Thoracic aorta (tissue), 2 donors: Measurements from ENCODE around the gene GHRHR. TPM values are rescaled to one million over a fixed set of nuclear protein-coding genes. Genes with fewer than 3 reads are reported as not detected.
A peak's percentile ranks its signal among the peaks of the same experiment; 100 is the strongest.

Source experiments
- ATAC-seq: fragments of 150-250 bp; one replicate; pipeline ENCODE4 v1.8.0; 2017; ENCODE audit warnings: low read depth; ENCODE audit not compliant: insufficient number of reproducible peaks, low FRiP score
- DNase-seq: peaks from one replicate; pipeline ENCODE4 v3.0.0-alpha.2; 2020; ENCODE audit warnings: low spot score
- H3K27ac ChIP-seq, 2 donors: fragments of 200-600 bp; sonication (generic); 1 replicate in 1 of 2; 2 replicates in 1 of 2; pipeline ENCODE4 v1.5.1; 2016; ENCODE audit warnings: mild to moderate bottlenecking in 2 of 2, moderate library complexity in 2 of 2
- H3K27me3 ChIP-seq: fragments of 200-600 bp; sonication (generic); replicated peaks from 2 replicates; pipeline ENCODE4 v1.6.0; 2016; ENCODE audit warnings: mild to moderate bottlenecking; ENCODE audit not compliant: insufficient read depth
- H3K36me3 ChIP-seq: fragments of 200-600 bp; sonication (generic); one replicate; pipeline ENCODE4 v1.5.1; 2016
- H3K4me1 ChIP-seq, 2 donors: fragments of 200-600 bp; sonication (generic); 1 replicate in 1 of 2; 2 replicates in 1 of 2; pipeline versions ENCODE4 v1.5.1 to v1.6.0; 2016; ENCODE audit warnings: low read depth in 2 of 2, mild to moderate bottlenecking in 1 of 2; ENCODE audit not compliant: control insufficient read depth in 1 of 2
- H3K4me3 ChIP-seq: fragments of 200-600 bp; sonication (generic); 2 replicates; pipeline ENCODE4 v1.5.1; 2016; ENCODE audit warnings: mild to moderate bottlenecking
- H3K9me3 ChIP-seq: fragments of 200-600 bp; sonication (generic); 2 replicates; pipeline ENCODE4 v1.5.1; 2016
- total RNA-seq, 2 donors: library from RNA; depleted of rRNA; stranded (reverse); fragments of >200 nt; gene quantifications; one replicate each; pipeline versions ENCODE4 v1.1.0 to v1.2.3, GENCODE V29; 2016
- TF ChIP-seq, protein P1 (sequence below): fragments of 200-600 bp; sonication (generic); IDR thresholded peaks from one replicate; pipeline ENCODE4 v1.5.1; 2019; ENCODE audit warnings: antibody characterized with exemption

The GHRHR gene
- total RNA-seq, 2 donors from 2014 or later = not detected

DNA sequence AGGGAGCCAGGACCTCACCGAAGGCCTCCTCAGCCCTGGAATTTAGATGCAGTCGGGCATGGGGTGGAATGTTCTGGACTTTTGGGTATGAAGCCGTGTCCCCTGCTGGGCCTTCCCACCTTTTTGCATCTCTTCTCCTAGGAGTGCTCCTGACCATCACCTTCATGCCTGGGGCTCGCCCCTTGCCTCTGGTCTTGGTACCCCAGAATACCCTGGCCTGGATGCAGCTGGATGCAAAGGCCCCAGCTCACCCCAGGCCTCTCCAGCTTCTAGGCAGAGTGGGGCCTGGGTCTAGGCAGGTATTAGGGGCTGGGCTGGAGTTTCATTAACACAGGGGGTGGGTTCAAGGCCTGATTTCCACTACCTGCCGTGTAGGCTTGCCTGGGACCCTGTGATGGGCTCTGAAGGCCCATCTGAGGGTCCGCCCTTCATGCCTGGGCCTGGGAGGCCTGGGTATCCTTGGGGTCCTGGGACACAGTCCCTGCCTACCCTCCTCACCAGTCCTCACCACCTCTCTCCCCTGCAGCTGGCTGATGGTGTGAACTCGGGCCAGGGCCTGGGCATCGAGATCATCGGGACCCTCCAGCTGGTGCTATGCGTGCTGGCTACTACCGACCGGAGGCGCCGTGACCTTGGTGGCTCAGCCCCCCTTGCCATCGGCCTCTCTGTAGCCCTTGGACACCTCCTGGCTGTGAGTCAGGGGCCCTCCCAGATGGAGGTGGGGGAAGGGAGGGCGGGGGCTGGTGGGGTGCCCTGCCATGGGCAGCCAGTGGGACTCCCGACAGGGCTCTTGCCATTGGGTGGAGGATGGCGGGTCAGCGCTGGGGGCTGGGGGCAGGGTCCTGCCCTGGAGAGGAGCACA, 42.0 kb upstream of the GHRHR start:
- no peaks in the 10 kb centered on the region for H3K9me3 ChIP-seq
- TF ChIP-seq, protein P1, sequence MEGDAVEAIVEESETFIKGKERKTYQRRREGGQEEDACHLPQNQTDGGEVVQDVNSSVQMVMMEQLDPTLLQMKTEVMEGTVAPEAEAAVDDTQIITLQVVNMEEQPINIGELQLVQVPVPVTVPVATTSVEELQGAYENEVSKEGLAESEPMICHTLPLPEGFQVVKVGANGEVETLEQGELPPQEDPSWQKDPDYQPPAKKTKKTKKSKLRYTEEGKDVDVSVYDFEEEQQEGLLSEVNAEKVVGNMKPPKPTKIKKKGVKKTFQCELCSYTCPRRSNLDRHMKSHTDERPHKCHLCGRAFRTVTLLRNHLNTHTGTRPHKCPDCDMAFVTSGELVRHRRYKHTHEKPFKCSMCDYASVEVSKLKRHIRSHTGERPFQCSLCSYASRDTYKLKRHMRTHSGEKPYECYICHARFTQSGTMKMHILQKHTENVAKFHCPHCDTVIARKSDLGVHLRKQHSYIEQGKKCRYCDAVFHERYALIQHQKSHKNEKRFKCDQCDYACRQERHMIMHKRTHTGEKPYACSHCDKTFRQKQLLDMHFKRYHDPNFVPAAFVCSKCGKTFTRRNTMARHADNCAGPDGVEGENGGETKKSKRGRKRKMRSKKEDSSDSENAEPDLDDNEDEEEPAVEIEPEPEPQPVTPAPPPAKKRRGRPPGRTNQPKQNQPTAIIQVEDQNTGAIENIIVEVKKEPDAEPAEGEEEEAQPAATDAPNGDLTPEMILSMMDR = no peak
- H3K4me3 ChIP-seq = peak overlapping the region; percentile 24
- ATAC-seq (no peak), DNase-seq (peak; percentile 1)
- H3K36me3 ChIP-seq = peaks cover 45% of the 10 kb centered on the region
- H3K27me3 ChIP-seq = no peaks in the 10 kb centered on the region
- H3K4me1 ChIP-seq = peaks cover 37 to 65% of the 10 kb centered on the region in 2 donors
- peak overlapping the region; percentile 89 to 98 for H3K27ac ChIP-seq

DNA sequence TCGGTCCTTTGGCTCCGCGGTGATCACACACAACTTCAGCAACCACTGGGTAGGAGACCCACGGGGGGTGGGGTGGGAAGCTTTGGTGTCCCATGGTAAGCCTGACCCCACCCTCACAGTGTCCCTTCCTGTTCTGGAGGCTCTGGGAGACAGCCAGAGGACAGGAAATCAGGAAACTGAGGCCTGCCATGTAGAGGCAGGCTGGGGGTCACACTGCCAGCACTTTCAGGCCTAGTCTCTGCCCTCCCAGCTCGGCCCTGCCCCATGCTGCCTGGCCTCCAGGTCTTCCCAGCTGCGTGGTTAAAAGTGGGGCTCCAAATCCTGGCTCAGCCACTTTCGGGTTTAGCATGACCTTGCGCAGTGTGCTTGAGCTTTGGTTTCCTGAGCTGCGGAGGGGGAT, 41.2 kb upstream of the GHRHR start:
- peaks cover 3% of the 10 kb centered on the region for H3K9me3 ChIP-seq
- no peak overlapping the region for H3K4me3 ChIP-seq
- DNase-seq (no peak), ATAC-seq (no peak)
- peaks cover 52% of the 10 kb centered on the region for H3K36me3 ChIP-seq
- H3K27ac ChIP-seq = peak overlapping the region; percentile 89 to 98
- H3K4me1 ChIP-seq = peaks cover 33 to 57% of the 10 kb centered on the region in 2 donors
- TF ChIP-seq, protein P1 = no peak
- no peaks in the 10 kb centered on the region for H3K27me3 ChIP-seq

DNA sequence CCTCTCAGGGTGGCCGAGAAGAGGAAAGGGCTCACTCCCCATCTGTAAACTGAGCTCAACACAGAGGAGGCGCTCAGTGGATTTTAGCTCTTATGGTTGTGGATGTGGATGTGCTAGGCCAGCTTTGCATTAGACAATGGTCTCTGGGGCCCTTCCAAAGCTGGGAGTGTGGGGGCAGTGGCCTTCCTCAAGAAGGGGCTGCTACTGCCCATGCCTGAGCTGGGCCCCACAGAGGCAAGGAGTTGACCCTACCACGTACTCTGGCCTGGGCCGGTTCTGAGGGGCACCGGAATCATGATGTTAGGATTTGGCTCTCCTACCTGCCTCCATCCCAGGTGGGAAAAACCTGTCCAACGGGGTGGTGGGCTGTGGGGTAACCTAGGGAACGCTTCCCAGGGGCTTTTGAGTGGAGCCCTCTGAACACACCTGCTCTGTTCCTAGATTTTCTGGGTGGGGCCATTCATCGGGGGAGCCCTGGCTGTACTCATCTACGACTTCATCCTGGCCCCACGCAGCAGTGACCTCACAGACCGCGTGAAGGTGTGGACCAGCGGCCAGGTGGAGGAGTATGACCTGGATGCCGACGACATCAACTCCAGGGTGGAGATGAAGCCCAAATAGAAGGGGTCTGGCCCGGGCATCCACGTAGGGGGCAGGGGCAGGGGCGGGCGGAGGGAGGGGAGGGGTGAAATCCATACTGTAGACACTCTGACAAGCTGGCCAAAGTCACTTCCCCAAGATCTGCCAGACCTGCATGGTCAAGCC, 40.6 kb upstream of the GHRHR start:
- Histone ChIP-seq H3K9me3 (peaks cover 3% of the 10 kb centered on the region), H3K4me3 (no peak overlapping the region), H3K27ac (peak overlapping the region; percentile 89 to 98), H3K4me1 (peaks cover 29 to 51% of the 10 kb centered on the region in 2 donors), H3K27me3 (no peaks in the 10 kb centered on the region), H3K36me3 (peaks cover 52% of the 10 kb centered on the region)
- DNase-seq (peak; percentile 1), ATAC-seq (no peak)
- TF ChIP-seq, protein P1 = no peak

DNA sequence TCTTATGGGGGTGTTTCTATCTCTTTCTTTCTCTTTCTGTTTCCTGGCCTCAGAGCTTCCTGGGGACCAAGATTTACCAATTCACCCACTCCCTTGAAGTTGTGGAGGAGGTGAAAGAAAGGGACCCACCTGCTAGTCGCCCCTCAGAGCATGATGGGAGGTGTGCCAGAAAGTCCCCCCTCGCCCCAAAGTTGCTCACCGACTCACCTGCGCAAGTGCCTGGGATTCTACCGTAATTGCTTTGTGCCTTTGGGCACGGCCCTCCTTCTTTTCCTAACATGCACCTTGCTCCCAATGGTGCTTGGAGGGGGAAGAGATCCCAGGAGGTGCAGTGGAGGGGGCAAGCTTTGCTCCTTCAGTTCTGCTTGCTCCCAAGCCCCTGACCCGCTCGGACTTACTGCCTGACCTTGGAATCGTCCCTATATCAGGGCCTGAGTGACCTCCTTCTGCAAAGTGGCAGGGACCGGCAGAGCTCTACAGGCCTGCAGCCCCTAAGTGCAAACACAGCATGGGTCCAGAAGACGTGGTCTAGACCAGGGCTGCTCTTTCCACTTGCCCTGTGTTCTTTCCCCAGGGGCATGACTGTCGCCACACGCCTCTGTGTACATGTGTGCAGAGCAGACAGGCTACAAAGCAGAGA, 39.9 kb upstream of the GHRHR start:
- TF ChIP-seq, protein P1 = no peak
- ATAC-seq (no peak), DNase-seq (no peak)
- no peak overlapping the region for H3K4me3 ChIP-seq
- no peaks in the 10 kb centered on the region for H3K27me3 ChIP-seq
- peaks cover 52% of the 10 kb centered on the region for H3K36me3 ChIP-seq
- peak overlapping the region in 1 of 2 donors; percentile 15 for H3K27ac ChIP-seq
- H3K4me1 ChIP-seq = peaks cover 23 to 44% of the 10 kb centered on the region in 2 donors
- H3K9me3 ChIP-seq = peaks cover 3% of the 10 kb centered on the region

DNA sequence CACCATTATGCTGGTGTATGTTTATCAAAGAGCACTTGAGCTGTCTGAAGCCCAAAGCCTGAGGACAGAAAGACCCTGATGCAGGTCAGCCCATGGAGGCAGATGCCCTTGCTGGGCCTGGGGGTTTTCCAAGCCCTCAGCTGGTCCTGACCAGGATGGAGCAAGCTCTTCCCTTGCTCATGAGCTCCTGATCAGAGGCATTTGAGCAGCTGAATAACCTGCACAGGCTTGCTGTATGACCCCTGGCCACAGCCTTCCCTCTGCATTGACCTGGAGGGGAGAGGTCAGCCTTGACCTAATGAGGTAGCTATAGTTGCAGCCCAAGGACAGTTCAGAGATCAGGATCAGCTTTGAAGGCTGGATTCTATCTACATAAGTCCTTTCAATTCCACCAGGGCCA, 39.1 kb upstream of the GHRHR start:
- TF ChIP-seq, protein P1 = no peak
- Histone ChIP-seq H3K4me1 (peaks cover 18 to 37% of the 10 kb centered on the region in 2 donors), H3K27me3 (no peaks in the 10 kb centered on the region), H3K36me3 (peaks cover 52% of the 10 kb centered on the region), H3K27ac (no peak overlapping the region), H3K9me3 (peaks cover 3% of the 10 kb centered on the region), H3K4me3 (no peak overlapping the region)
- ATAC-seq (no peak), DNase-seq (no peak)
